Testis (tissue), 2 donors: Measurements from ENCODE around the gene PTGFRN.

Experiments
- CTCF ChIP-seq, 3 experiments: fragments of 450-650 bp in 2 of 3; fragments of 200-600 bp in 1 of 3; sonication (generic) in 1 of 3; IDR thresholded peaks; one replicate each; pipeline ENCODE4 v1.5.1; 2016 to 2019; ENCODE audit warnings: antibody characterized with exemption in 3 of 3, mild to moderate bottlenecking in 2 of 3, moderate library complexity in 1 of 3
- POLR2A ChIP-seq: fragments of 450-650 bp; IDR thresholded peaks from one replicate; pipeline ENCODE4 v1.6.1; 2017; ENCODE audit warnings: antibody characterized with exemption, mild to moderate bottlenecking, moderate library complexity

- TF ChIP-seq CTCF (IDR thresholded peaks at IDR 0.05) (no peak), POLR2A (no peak)
Observed at GRCh38 chr1:117008656-117009055, 98.9 kb downstream of the PTGFRN start.
